Activated CD4-positive, alpha-beta T cell treated with anti-CD3 and anti-CD28 coated beads for 1 hour (primary cell): ENCODE data around the gene RGMA.

Experiments
- DNase-seq: peaks from one replicate; pipeline ENCODE4 v3.0.0-alpha.2; 2020

RGMA gene

DNA sequence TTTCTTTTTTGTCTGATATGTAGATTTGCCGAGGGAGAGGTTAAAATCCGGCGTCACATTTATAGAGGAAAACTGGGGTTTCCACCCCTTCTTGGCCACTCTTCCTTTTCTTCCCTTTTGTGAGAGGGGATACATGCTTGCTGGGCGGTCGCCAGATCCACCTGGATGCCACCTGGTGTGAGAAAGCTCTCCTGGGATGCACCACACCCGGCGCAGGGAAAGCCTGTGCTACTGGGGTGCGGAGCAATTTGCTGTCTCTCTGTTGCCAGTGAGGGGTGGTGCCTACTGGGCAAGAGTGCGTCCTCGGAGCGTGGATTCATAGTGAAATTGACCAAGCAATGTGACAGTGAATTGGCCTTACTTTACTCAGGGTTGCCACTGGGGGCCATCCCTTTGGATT is 2.5 kb upstream of the RGMA start:
- no peak for DNase-seq

DNA sequence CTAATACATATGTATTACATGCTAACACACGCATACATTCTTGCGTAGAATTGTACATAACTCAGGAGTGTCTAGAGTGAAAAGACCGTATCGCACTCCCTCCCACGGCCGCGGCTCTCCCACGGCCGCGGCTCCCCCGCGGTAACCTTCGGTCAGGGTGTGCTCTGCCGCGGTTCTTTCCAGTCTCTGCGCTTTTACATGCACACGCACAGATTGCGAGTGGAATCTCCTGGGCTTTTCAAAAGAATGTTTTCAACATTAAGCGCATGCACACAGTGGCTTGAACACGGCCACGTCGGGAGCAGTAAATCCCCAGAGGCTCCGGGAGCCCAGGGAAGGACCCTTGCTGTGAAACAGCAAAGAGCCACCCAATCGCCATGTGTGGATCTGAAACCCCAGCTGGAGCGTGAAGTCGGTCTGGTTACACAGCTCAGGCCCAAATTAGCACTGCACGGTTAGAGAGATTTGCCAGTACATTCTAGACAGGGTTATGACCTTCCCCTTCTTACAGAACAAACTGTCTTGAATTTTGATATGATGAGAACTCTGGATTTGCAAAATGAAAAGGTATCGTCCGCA is 805 bp upstream of the RGMA start:
- DNase-seq: no peak

DNA sequence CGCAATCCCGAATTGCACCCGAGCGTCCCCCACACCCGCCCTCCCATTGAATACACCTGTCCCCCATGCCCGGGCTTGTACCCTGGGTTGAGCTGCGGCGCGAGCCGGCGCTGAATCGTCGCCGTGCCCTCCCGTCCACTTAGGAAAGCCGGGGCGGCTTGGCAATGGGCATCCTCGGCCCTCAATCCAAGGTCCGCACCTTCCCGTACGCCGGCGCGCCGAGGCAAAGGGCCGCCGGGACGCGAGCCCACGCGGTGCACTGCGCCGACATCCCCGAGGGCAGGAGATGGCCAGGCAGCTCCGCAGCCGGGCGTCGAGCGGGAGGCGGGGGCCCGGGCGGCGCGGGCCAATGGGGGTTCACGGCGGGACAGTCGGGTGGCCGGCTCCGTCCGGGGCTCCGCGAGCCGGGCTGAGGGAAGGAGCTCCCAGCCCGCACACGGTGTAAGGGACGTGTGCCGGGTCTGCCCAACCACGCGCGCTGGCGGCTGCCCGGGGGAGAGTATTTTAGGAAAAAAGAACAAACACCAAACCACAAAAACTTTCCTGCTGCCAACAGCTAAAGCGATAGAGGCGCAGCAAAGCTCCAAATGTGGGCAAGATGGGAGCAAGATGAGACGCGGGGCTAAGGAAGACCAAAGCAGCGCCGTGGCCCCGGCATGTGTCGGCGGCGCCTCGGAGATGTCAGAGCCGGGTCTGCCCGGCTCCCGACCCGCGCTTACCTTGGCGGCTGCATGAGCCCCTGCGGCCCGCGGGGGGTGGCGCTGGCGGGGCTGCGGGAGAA is 621 bp downstream of the RGMA start:
- DNase-seq: no peak

DNA sequence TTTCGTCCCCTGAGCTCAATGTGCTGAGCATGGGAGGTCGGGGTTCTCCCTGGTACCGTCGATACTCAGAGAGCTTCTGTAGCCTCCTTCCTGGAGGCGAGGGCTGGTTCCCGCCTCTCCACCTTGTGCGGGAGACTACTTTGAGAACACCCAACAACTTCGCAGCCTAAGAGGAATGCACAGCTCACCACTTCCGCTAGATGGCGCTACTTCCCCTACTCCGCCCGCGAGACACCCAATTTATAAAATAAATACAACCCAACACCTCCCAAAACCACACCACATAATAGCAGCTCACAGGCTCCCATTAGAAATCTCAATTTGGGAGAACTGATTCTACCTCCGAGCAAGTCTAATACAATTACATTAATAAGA is 1.2 kb downstream of the RGMA start:
- DNase-seq: peak; percentile 39

DNA sequence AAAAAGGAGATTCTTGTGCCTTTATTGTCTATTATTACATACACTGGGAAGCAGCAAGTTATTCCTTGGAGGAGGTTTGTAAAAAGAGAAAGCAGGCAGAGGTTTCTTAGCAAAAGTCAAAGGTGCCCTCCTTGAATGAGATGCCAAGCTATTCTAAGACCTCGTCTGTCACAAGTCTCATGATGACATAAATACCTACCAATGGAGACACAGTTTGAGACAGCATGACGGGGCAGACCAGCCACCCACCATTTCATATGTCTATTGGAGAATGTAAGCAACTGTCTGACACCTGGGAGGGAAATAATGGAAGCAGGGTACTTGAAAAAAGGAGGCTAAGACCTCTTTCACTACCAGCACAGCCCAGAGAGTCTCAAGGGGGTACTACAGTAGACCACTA is 2.2 kb downstream of the RGMA start:
- DNase-seq: no peak

DNA sequence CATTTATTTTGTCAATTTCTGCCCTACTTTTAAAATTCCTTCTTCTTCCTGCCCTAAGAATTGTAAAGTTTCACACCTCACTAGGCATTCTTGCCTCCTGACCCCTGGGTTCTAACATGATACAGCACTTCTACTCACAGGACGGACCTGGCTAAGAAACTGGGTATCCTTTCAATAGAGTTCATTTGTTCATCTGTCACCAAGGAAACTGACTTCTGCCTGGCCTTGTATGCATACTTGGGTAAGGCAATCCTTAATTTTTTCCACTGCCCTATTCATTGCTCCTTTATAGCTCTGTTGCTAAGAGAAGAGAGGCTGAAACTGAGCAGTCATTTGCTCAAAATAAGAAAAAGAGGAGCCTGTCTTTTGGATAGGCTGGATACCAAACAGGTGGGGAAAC is 3.3 kb downstream of the RGMA start:
- DNase-seq: no peak

DNA sequence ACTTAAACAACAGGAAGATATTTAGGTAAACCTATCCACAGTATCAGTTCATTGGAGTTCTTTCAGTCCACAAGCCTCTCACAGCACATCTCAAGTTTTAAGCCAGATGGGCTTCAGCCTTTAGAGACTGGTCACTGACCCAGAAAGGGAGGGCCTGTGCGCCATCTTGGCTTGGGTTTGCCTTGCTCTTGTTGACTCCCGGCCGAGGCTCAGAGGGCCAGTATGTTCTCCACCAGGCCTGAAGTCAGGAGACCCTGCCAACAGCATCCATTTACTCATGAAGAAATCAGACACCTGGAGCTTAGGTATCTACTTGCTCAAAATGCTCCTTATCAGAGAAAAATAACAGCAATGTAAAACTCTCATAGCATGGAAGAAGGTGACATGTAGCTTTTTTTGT is 6.2 kb downstream of the RGMA start:
- DNase-seq: no peak

DNA sequence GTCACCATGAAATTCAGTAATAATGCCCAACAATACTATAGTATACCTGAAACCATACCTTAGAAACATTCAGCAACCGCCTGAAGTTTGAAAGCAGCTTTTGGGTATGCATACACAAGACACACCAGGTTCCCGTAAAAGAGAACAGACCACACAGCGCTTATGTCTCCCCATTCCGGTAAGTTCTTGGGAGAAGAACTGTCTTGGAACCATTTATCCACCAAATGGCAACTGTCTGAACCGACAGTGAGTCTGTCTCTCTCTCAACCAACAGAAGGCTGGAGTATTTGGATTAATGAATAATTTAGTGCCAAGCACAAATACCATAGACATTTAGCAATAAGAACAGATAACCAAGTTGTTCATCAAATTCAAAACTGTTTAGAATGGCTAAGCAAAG is 7.6 kb downstream of the RGMA start:
- DNase-seq: no peak

DNA sequence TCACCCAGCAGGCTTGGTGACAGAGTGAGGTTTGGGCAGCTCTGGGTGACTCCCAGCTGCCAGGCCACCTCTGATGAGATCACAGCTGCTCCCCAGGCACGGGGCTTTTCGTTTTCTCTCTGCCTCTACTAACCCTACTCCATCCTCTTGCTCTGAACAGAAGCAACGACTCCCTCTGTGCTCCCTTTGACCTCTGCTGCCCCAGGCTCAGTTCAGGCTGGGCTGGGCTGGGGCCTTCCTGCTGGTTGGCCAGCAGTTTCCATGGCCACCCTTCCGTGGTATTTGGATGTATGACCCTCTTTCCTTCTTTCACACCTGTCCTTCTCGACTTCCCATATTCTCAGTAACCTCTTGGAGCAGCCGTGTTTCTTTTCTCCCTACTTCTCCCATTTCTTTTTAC is 8.6 kb downstream of the RGMA start:
- DNase-seq: no peak

DNA sequence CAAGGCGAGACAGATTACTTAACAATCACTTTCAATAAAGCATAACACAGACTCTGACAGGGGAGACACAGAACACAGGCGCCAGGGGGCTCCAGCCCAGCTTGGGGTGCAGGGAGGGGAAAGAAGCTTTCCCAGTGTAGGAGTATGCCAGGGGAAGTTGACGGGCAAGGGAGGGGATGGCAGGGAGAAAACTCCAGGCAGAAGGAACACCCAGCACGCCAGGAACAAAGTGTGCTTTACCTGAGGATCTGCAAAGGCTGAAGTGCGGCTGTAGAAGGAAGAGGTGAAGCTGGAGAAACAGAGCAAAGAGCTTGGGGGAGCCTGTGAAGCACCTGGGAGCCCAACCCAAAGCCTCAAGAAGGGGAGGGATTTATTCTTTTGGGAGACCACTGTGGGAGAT is 12.1 kb downstream of the RGMA start:
- no peak for DNase-seq

DNA sequence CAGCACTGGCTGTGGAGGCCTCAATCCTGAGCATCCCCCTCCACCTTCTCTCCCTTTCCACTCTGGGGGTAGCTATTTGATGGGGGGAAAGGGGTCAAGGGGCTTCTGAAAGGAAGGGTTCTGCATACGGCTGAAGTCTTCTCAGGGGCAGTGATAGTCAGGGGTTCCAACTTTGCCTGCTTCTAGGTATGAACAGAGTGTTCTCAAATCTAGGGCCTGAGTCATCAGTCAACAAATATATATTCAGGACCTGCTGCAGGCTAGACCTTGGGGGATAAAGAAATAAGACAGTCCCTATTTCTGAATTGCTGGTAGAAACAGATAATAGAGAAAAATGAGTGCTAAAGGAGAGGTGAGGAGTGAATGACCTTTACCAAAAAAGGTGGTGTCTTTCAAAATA is 12.8 kb downstream of the RGMA start:
- no peak for DNase-seq

DNA sequence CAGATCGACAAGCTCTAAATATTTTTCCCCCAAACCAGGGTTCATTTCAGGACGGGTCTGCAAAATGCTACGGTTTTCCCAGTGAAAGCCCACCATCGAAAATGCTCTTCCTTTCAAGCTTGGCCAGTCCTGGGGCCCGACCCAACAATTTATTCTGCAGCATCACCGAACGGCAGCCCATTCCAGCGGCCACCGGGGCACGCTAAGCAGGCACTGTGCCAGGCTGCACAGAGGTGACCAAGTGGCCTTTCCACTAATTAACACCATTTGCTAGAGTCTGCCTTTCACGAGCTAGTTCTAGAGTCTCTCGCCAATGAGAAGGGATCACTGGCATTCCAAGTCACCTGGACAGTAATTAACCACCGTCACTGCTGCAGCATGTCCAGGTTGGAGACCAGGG is 14.4 kb downstream of the RGMA start:
- no peak for DNase-seq

DNA sequence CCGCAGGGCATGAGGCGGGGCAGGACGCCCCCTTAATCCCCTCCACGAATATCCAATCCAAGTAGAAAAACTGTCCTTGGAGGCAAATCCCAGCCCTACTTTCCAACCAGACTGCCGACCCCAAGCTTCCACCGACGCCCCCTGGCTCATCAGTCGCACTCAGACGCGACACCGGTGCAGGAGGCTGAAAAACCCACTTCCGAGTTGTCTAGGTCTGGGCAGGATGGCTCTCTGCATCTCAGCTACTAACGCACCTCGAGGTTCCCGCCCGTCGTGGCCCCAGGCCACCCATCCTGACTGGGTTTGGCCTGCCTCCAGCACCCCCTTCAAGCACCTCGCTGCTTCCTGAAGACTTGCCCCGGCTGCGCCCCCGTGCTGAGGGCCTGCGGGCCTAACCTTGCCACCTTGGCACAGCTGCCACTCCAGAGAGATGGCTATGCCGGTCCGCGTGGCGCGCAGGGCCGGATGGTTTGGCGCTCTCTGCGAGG is 15.5 kb downstream of the RGMA start:
- DNase-seq: no peak

DNA sequence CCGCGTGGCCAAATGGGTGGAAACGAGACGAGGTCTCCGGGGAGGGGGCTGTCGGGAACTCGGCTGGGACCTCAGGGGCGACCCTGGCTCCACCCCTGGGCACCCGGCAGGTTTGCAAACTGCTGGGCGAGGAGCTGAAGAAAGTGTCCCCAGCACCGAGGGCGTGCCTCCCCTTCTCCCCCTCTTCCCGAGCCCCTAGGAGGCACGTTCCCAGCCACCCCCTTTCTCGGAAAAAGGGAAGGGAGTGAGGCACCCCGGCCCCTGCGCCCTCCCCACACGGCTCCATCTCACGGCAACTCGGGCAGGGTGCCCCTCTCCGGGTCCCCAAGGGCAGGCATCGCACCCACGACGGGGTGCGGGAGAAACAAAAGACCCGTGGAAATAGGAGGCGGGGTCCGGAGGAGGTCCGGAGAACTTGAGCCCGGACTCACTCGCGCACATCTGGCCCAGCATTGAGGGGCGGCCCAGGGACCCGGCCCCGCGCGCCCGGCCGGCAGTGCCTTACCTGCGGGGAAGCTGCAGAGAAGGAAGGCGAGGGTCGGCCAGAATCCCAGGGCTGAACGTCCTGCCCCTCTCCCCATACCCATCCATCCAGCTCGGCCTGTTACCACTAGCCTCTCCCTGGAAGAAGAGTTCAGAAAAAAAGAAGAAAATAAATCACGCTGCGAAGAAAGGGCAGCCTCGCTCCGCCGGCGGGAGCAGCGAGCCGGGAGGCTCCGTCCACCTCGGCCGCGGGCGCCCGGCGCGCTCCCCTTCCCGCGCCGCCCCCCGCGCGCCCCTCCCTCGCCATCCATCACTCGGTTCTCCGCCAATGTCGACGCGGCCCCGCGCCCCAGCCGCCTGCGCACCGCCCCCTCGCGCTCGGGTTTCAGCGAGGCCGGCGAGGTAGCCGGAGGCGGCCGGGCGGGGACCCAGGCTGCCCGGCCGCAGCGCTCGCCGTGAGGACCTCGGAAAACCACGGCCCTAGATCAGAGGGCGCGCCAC is 16.3 kb downstream of the RGMA start:
- DNase-seq: no peak

DNA sequence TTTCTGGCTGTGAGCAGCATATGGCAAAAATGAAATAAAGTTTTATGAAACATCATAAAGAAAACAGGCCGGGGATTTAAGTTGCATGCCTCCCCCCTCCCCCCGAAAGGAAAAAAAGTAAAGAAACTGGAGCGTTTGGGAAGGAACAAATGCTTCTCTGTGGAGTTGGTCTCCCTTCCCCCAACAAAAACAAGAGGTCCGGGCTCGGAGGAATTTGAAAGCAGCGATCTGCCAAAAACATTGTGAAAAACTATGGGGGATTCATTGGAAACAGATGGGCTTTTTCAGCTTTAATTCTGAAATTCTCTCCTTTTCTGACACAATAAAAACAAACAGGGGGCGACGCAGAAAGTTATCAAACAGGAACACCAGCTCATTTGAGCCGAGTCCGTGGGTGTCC is 17.0 kb downstream of the RGMA start:
- no peak for DNase-seq

DNA sequence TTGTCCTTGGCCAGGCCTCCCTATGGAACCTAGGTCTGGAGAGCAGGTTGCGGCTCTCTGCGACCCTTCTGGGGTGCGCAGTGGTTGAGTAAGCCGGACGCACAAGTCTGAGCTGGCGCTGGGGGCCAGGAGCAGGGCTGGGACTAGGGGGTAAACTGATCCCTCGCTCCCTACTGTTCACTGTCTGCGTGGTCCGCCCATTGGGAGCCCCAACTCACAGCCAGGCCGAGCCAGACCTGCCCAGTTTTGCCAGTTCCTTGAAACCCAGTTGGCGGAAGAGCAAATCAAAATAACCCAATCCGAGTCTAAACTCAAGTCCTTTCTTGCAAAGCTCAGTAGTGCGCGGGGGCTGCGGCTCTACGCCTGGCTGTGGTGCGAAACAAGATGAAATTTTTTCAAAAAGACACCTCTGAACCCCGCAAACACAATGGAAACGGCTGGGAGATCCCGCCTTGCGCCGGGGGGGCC is 17.5 kb downstream of the RGMA start:
- no peak for DNase-seq

DNA sequence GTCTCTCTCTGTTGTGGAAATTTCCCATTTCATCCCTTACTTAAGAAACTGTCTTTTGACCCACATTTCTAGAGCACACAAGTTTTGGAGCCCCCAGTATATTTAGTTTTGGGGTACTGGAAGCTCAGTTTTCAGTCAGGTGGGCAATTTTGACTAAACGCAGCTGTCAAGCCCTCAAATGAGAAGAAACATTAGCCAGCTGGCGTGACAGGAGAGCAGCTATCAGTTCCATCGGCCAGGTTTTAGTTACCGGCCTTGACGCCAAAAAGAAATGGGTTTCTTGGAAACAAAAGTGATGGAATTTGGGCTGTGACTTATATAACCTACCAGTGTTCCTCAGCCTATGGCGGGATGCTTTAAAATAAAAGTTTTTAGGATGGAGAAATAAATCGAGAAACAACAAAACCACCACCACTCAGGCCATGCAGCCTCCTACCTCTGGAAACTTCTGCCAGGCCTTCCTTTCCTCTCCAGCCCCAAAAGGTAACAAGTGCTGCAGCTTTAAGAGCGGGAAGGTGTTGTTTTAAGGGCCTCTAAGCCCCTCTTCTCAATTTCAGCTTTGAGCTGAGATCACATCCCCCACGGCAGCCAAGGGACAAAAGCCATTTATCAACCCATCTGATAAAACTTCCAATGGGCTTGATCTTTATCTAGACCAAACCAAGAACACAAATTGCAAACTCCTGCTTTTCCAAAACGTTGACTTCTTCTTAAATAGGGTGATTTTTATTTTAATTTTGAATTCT is 18.3 kb downstream of the RGMA start:
- DNase-seq: no peak

DNA sequence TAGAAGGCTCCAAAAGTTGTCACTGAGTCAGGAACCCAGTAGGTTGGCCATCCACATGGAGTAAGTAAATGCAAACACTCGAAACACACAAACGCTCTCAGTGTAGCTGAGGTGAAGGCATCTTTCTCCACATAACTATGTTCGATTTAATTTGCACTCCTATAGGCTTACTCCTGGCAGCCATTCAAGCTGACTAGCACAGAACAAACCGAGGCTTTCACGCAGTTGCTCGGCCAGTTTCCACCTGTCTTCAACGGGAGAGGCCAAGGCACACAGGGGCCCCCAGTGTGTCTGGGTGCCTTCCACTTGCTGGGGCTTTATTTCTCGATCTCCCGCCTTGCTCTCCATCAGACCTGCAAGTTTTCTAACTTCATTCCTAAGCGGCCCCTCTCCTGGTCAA is 18.9 kb downstream of the RGMA start:
- no peak for DNase-seq

DNA sequence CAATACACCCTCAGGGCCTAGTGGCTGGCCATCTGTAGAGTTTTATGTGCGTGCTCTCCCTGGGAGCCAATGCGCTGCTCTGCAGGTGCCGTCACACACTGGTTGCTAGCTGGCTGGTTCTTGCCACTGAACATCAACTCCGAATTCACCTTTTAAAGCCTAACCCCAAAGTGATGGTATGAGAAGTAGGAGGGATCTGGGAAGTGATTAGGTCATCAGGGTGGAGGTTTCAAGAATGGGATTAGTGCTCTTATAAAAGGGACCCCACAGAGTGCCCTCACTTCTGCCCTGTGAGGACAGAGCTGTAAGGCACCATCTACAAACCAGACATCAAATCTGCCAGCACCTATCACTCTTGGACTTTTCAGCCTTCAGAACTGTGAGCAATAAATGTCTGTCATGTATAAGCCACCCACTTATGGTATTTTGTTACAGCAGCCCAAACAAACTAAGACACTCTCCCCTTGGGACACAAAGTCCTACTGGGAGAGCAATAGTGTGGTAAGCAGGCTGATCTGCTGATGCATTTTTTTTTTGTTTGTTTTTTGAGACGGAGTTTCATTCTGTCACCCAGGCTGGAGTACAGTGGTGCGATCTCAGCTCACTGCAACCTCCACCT is 20.3 kb downstream of the RGMA start:
- no peak for DNase-seq

DNA sequence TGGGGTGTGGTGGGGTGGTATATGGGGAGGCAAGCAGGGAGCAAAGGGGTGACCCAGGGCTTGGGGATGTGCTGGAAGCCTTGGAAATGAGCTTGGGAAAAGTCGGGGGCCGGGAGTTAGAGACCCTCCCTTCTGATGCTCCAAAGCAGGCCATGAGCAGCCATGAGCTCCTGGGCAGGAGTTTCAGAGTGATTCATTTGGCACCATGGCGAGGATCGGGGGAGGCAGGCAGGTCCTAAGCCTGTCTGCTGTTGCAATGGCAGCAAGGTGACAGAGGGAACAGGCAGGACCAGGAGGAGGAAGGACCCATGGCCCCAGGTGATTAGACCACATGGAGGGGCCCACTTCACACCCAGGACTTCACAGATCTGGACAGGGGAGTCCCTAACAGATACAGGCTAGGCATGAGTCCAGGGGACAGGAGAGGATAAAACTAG is 21.3 kb downstream of the RGMA start:
- DNase-seq: no peak

DNA sequence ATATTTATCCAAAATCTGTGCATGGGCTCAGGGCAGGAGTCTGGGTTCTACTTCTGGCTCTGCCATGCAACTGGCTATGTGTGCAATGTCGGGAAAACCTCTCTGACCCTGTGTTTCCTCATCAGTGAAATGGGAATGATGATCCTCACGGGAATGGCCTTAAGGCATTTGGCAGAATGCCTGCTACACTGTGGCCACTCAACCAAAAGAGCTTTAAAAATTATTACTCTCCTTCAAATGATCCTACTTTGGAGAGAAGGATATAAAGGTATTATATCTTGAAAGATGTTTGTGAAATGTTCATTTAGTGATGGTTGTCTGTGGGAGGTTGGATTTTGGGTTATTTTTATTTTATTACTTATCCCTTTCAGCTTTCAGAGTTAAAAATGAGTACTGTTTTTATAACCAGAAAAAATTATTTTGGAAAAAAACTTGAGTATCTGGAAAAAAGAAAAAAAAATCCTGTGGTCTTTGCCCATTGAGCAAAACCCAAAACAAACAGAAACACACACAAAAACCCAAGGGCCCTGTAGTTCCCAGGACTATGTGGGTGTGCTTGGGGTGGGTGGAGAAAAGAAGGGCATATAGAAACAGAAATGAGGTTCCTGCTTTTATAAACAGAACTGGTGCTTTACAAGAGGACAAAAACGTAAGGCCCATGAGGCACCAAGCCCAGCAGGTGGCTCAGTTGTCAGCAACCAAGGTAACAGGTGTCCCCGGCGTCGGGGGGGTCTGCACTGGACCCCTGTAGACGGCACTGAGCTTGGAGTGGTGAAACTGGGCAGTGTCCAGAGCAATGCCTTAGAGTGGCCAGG is 22.0 kb downstream of the RGMA start:
- DNase-seq: no peak
